Epithelial cell of prostate (primary cell): Measurements from ENCODE around the gene ZNF525.
"Not testable (repeated sequence)": the region's sequence is repeated elsewhere in the genome, so short reads cannot be mapped to it uniquely, and the experiment has no call there.

Experiments used
- DNase-seq: peaks from one replicate; pipeline ENCODE4 v3.0.0-alpha.2; 2011; ENCODE audit warnings: low read depth, low spot score
- H3K27ac ChIP-seq: fragments of 450-650 bp; 2 replicates; pipeline ENCODE4 v1.5.1; 2017; ENCODE audit warnings: mild to moderate bottlenecking

ZNF525 gene

DNA sequence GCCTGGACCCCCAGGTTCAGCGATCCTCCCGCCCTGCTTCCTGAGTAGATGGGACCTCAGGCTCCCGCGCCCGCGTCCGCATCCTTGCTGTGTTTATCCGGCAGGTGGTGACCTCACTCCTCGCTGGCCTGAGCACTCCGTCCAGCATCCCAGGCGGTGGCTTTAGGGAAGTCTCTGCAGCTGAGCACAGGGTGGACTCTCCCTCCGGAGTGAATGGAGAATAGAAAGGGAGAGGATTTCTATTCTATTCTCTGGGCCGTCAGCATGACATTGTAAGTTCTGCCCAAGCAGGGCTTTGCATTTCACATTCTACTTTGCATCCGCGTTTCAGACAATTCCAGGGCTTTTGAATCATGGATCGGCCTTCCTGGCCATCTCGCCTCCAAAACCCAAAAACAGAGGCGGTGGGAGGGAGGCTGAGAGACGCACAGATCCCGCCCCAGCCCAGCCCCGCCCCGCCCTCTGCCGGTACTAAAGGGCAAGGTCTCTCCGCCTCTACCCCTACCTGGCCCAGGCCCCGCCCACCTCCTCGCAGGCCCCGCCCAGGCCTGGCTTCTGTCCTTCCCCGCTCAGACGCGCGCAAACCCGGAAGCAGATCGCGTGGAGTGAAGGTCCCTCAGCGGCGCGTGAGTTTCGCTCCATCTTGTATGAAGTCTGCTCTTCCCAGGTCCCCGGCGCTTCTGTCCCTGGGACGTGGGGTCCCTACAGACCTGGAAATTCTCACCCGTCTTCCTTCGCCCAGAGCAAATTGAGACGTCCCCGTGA lies at the start of gene ZNF525:
Gene ZNF525 (plus strand): TSS at position 572 of the 765 bp plus-strand sequence. CDS start 6,577 bp downstream, outside the sequence.
- peak within 1 kb of the TSS; percentile 55 for H3K27ac ChIP-seq

DNA sequence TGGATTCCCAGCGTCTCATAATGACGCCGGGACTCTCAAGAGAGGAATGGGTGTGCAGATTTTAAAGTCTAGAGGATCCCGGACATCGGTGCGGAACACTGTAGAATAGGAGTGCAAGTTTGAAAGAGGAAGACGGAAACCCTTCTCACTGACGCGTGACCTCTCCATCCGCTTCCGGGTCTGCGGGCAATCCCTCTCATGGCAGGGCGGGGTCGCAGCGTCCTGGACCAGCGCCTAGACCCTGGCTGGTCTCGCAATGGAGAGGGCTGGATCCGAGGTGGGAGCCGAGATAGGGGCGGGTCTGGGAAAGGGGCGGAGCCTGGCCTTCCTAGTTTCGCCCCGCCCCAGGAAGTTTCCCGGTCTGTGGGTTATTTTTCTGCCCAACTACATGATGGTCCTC lies 36.5 kb upstream of the ZNF525 start:
- DNase-seq: no peak
- H3K27ac ChIP-seq: no peak overlapping the region

More for the DNA sequence above, at the start of gene ZNF525:
- peak; percentile 40 for DNase-seq

DNA sequence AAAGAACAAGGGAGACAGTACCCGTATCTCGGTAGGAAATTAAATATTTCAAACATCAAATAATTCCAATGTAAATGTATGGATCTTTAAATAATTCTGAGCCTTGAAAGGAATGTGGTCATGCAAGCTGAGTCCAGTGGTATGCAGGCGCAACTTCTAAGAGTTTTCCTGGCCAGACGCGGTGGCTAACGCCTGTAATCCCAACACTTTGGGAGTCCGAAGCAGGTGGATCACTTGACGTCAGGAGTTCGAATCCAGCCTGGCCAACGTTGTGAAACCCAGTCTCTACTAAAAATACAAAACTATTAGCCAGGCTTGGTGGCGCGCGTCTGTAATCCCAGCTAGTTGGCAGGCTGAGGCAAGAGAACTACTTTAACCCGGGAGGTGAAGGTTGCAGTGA lies 33.0 kb upstream of the ZNF525 start:
- DNase-seq: no peak
- H3K27ac ChIP-seq: peak overlapping the region; percentile 47

DNA sequence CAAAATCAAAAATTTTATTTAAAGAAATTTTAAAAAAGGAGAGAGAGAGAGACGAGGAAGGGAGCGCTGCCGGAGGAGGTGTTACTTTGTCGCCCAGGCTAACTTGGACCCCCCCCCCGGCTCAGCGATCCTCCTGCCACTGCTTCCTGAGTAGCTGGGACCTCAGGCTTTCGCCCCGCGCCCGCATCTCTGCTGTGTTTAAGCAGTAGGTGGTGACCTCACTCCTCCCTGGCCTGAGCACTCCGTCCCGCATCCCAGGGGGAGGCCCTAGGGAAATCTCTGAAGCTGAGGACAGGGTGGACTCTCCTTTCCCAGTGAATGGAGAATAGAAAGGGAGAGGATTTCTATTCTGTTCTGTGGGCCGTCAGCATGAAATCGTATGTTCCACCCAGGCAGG lies 32.4 kb upstream of the ZNF525 start:
- peak overlapping the region; percentile 47 for H3K27ac ChIP-seq

DNA sequence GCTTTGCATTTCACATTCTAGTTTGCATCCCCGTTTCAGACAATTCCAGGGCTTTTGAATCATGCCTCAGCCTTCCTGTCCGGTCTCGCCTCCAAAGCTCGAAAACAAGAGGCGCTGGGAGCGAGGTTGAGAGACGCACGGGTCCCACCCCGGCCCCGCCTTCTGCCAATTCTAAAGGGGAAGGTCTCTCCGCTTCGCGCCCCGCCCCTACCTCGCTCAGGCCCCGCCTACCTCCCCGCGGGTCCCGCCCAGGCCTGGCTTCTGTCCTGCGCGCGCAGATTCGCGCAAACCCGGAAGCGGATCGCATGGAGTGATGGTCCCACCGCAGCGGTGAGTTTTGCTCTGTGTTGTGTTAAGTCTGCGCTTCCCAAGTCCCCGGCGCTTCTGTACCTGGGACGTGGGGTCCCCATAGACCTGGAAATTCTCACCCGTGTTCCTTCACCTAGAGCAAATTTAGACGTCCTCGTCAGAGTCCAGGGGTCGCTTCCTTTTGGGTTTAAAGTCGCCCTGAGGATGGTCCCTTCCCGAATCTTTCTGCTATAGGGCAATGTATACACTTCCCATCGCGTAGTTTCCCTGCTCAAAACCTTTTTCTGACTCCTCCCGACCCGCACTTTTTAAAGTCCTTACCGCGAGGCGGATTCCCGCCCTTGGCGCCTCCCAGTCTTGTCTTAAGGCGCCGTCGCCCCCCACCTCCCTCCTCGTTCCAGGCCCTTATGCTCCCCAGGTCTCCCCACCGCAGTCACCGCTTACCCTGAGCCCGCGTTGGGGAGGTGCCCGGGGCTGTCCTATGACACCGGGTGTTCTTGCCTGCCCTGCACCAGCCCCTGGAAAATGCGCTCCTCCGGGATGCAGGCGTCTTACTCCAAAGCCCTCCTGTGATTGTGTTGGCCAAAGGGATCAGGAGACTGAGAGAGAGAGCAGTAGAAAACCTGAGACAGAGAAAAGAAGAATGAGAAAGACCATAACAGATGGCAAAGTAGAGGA lies 31.7 kb upstream of the ZNF525 start, which contains the start of gene ZNF845:
Gene ZNF845 (plus strand): TSS at position 287 of the 987 bp plus-strand sequence. CDS start 7,559 bp downstream, outside the sequence.
- DNase-seq: peak; percentile 57
- H3K27ac ChIP-seq: peak within 1 kb of the TSS; percentile 47

More for the DNA sequence above, 32.4 kb upstream of the ZNF525 start:
- DNase-seq: no peak

DNA sequence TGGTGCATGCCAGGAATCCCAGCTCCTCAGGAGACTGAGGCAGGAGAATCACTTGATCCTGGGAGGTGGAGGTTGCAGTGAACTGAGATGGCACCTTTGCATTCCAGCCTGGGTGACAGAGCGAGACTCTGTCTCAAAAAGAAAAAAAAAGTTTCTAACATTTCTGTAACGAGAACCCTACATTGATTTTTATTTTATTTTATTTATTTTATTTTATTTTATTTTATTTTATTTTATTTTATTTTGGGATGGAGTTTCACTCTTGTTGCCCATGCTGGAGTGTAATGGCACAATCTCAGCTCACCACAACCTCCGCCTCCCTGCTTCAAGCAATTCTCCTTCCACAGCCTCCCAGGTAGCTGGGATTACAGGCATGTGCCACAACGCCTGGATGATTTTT lies 21.1 kb upstream of the ZNF525 start:
- DNase-seq, H3K27ac ChIP-seq: not testable (repeated sequence)

DNA sequence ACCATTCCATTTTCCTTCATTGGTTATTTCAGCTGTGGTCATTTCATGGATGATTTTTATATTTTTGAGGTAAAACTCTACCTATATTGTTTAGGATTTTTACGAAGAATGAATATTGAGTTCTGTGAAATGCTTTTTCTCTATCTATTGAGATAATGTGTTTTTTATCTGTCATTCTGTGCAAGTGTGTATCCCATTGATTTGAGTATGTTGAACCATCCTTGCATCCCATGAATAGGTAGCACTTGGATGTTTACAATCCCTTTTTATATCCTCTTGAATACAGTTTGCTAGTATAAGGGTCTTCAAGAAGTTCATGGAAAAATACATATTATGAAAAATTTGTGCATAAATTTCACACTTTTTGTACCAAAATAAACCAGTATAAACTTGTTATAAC lies 9.8 kb upstream of the ZNF525 start:
- DNase-seq: no peak
- no peak overlapping the region for H3K27ac ChIP-seq

DNA sequence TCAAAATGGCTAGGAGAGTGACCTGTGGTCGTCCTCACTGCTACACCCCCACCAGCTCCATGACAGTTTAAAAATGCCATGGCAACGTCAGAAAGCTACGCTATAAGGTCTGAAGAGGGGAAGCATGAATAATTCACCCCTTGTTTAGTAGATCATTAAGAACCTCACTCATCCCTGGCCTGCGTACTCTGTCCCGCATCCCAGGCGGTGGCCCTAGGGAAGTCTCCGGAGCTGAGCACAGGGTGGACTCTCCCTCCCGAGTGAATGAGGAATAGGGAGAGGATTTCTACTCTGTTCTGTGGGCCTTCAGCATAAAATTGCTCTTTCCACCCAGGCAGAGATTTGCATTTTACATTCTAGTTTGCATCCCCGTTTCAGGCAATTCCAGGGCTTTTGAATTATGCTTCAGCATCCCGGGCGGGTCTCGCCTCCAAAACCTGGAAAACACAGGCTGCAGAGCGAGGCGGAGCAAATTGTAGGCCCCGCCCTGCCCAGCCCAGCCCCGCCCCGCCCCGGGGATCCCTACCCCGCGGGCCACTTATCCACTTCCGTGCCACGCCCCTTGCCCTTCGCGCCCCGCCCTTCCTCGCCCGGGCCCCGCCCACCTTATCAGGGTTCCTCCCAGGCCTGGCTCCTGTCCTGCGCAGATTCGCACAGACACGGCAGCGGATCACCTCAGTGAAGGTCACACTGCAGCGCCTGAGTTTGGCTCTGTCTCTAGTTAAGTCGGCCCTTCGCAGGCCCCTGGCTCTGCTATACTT lies 7.5 kb upstream of the ZNF525 start:
- no peak for DNase-seq
- no peak overlapping the region for H3K27ac ChIP-seq

DNA sequence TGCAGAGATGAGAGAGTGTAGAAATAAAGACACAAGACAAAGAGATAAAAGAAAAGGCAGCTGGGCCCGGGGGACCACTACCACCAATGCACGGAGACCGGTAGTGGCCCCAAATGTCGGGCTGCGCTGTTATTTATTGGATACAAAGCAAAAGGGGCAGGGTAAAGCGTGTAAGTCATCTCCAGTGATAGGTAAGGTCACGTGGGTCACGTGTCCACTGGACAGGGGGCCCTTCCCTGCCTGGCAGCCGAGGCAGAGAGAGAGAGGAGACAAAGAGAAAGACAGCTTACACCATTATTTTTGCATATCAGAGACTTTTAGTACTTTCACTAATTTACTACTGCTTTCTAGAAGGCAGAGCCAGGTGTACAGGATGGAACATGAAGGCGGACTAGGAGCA lies 5.4 kb upstream of the ZNF525 start:
- DNase-seq, H3K27ac ChIP-seq: not testable (repeated sequence)

DNA sequence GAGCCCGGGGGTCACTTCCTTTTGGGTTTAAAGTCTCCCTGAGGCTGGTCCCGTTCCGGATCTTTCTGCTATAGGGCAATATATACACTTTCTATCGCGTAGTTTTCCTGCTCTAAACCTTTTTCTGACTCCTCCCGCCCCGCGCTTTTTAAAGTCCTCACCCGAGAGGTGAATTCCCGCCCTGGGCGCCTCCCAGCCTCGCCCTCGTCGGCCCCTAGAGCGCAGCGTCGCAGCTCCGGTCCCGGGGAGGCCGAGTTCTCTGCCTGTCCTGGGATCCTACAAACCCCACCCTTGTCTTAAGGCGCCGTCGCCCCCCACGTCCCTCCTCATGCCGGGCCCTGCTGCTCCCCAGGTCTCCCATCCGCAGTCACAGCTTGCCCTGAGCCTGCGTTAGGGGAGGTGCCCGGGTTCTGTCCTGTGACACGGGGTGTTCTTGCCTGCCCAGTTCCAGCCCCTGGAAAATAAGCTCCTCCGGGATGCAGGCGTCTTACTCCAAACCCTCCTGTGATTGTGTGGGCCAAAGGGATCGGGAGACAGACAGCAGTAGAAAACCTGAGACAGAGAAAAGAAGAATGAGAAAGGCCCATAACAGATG lies 491 bp downstream of the ZNF525 start:
- no peak for DNase-seq
- peak overlapping the region; percentile 55 for H3K27ac ChIP-seq

DNA sequence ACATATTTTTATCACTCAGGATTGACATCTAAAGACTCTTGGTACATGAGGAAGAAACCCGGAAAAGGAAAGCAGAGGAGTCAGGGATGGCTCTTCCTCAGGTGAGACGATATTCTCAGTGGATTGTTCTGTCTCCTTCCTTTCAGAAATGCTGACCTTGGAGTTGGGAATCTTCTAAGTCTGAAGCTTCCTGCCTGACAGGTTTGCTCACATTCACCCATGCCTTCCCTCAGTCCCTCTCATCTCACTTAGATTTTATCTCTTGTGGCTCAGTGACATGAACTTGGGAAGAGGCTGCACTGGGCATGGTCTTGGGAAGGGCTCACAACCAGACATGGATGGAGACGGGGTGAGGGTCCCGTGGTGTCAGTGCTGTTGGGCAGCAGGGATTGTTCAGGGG lies 6.7 kb downstream of the ZNF525 start:
- DNase-seq: no peak
- H3K27ac ChIP-seq: no peak overlapping the region

DNA sequence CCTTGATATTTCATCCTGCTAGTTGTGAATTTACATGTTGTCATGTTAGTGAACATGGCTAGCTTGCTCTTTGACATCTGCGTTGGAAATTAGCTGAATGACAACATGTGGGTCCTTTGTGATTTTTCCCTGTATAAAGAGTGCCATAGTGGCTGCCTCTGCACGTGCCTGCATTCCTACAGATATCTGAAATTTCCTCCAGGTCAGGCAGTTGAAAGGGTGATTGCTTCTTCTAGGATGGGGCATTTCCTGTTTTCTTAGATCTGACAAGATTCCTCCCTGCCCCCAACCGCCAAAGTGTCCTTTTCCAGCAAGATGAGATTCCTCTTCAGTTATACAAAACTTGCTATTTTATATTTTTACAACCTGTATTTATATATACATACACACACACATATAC lies 8.8 kb downstream of the ZNF525 start:
- no peak overlapping the region for H3K27ac ChIP-seq
- no peak for DNase-seq

DNA sequence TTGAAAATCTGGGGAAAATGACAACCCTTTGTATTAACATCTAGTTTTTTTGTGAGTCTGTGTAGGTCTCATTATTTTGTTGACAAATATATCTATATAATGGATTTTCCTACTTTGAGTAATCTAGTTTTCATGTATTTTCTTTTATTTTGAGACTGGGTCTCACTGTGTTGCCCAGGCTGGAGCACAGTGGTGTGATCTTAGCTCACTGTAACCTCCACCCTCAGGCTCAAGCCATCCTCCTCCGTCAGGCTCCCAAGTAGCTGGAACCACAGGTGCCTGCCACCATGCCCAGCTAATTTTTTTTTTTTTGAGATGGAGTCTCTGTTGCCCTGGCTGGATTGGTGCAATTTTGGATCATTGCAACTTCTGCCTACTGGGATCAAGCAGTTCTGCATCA lies 9.2 kb downstream of the ZNF525 start:
- no peak for DNase-seq
- no peak overlapping the region for H3K27ac ChIP-seq

DNA sequence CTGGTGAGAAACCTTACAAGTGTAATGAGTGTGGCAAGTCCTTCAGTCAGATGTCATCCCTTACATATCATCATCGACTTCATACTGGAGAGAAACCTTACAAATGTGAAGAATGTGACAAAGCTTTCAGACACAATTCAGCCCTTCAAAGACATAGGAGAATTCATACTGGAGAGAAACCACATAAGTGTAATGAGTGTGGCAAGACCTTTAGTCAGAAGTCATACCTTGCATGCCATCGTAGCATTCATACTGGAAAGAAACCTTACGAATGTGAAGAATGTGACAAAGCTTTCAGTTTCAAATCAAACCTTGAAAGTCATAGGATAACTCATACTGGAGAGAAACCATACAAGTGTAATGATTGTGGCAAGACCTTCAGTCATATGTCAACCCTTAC lies 15.9 kb downstream of the ZNF525 start:
- H3K27ac ChIP-seq: no peak overlapping the region
- no peak for DNase-seq

DNA sequence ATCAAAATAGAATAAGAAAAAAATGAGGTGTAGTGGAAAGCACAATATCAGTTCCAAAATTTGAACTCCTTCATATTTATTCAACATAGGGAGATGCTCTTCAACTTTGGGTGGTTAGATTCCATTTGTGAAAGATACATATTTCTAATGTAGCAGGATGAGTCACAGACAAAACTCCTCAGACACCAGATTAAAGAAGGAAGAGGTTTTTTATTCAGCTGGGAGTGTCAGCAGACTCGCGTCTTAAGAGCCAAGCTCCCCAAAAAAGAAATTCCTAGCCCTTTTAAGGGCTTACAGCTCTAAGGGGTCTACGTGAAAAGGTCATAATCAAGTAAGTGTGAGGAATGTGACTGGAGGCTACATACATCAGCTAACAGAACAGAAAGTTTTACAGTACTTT lies 22.7 kb downstream of the ZNF525 start:
- DNase-seq: no peak
- H3K27ac ChIP-seq: no peak overlapping the region

DNA sequence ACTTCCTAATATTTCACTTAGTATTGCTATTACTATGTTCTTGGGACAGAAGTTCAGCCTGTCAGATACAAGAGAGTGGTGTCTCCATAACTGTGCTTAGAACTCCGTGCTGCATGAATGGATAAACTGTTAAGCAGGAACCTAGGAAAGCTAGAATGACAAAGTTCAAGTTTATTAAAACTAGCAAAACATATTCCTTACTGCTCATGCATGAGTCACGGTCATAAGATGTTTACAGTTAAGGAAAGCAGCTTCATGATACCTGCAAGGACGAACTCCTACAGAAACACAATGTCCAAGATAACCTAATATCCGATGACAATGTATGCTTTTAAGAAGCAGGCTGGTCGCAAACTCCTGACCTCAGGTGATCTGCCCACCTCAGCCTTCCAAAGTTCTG lies 23.4 kb downstream of the ZNF525 start:
- no peak for DNase-seq
- H3K27ac ChIP-seq: no peak overlapping the region

DNA sequence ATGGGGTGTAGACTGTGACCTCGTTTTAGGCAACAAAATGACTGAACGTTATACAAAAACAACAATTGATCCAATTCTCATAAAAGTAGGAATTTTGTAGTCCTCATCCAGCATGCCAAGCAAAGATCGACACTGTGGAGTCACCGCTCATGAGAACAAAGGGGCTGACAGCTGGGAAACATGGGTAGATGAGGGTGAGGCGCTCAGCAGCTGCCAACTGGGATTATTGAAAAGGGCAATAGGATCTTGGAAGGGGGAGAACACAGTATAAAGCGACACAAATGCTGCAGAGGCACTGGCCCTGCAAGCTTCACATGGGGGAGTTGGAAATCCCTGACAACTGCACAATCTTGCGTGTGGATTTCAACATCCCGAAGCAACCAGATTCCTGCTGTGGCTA lies 24.1 kb downstream of the ZNF525 start:
- no peak for DNase-seq
- no peak overlapping the region for H3K27ac ChIP-seq

DNA sequence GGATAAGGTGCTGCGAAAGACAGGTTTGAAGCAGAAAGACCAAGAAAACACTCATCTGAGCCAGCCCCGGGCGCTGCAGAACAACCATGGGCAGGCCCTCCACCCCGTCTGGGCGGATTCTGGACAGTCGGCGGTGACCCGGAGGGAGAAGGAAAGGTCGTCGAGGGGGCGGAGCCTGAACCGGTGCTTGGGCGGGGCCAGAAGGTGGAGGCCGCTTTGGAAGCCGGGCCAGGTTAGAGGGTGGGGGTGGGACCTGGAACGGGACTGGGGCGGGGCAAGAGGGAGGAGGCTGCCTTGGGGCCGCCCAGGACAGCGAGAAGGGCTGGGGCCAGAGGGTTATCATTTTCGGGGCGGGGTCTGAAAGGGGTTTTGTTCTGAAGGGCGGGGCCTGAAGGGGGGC lies 24.5 kb downstream of the ZNF525 start:
- no peak overlapping the region for H3K27ac ChIP-seq
- no peak for DNase-seq

DNA sequence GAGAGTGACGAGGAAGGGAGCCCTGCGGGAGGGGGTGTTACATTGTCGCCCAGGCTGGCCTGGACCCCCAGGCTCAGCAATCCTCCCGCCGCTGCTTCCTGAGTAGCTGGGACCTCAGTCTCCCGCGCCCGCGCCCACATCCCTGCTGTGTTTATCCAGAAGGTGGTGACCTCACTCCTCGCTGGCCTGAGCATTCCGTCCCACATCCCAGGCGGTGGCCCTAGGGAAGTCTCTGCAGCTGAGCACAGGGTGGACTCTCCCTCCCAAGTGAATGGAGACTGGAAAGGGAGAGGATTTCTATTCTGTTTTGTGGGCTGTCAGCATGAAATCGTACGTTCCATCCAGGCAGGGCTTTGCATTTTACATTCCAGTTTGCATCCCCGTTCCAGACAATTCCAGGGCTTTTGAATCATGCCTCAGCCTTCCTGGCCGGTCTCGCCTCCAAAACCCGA lies 29.0 kb downstream of the ZNF525 start:
- no peak for DNase-seq
- no peak overlapping the region for H3K27ac ChIP-seq
